ENCODE data around the gene RERE. TPM values are rescaled to one million over a fixed set of nuclear protein-coding genes. Genes with fewer than 3 reads are reported as not detected.

The RERE gene
- total RNA-seq, 2 experiments from 2014 or later = 73.1 to 211 TPM

GRCh38 chr1:8764293-8764937, 53.0 kb downstream of the RERE start:
- DNase-seq (ENCODE audit: low spot score) = peak; percentile 27
- CTCF ChIA-PET (ENCODE audit: unreplicated experiment) = no interaction called here
- peaks cover 28% of the 10 kb centered on the region for H3K4me1 ChIP-seq (ENCODE audit: insufficient read depth, low read length, poor library complexity, severe bottlenecking)
- BruUV-seq (replicated peaks) = no TSS peak
- H3K27ac ChIP-seq (ENCODE audit: low read depth, low read length, poor library complexity, severe bottlenecking) = peak overlapping the region; percentile 29
- no peaks in the 10 kb centered on the region for H3K9me3 ChIP-seq (ENCODE audit: low read length)
- H2AFZ ChIP-seq (ENCODE audit: low read length) = no peak overlapping the region; the same call in 1 of the 2 replicates
- peak overlapping the region; percentile 20 for H3K4me3 ChIP-seq (ENCODE audit: low read depth, low read length, poor library complexity, severe bottlenecking)
- intact Hi-C loops (cut with micrococcal nuclease; ENCODE audit: unreplicated experiment) = no loop called here
- no peaks in the 10 kb centered on the region for H3K9me2 ChIP-seq (ENCODE audit: insufficient read depth, low read length)
- POLR2A ChIA-PET = interaction anchor here (0.6 to 0.7 kb wide), 5 partner anchors 12 to 105 kb away, joined by 3 to 5 read pairs (median 4); no protein-coding TSS in a partner anchor
- peaks cover 17% of the 10 kb centered on the region; the same call in 1 of the 2 replicates for H3K36me3 ChIP-seq (ENCODE audit: insufficient read depth, low read length)
- peak overlapping the region; percentile 54 for H3K4me2 ChIP-seq (ENCODE audit: low read length)
- H4K20me1 ChIP-seq (ENCODE audit: insufficient read depth, low read length) = no peaks in the 10 kb centered on the region
- peaks cover 15% of the 10 kb centered on the region; the same call in 1 of the 2 replicates for H3K79me2 ChIP-seq (ENCODE audit: insufficient read depth, low read depth, low read length)
- TF ChIP-seq CTCF (conservative IDR thresholded peaks at IDR 0.05; ENCODE audit: low read length) (peak; percentile 35; the same call in 1 of the 2 replicates), EZH2phosphoT487 (IDR thresholded peaks at IDR 0.05; ENCODE audit: borderline replicate concordance, low read depth, low read length) (no peak)

- H4K20me1 ChIP-seq (ENCODE audit: insufficient read depth, low read length) = no peaks in the 10 kb centered on the region
- H3K9me2 ChIP-seq (ENCODE audit: insufficient read depth, low read length) = no peaks in the 10 kb centered on the region
- H3K4me2 ChIP-seq (ENCODE audit: low read length) = peak overlapping the region; percentile 54
- POLR2A ChIA-PET = interaction anchor here (0.6 to 0.7 kb wide), 3 partner anchors 11 to 104 kb away, joined by 3 to 5 read pairs (median 5); no protein-coding TSS in a partner anchor
- H3K27ac ChIP-seq (ENCODE audit: low read depth, low read length, poor library complexity, severe bottlenecking) = peak overlapping the region; percentile 29
- peaks cover 15% of the 10 kb centered on the region; the same call in 1 of the 2 replicates for H3K79me2 ChIP-seq (ENCODE audit: insufficient read depth, low read depth, low read length)
- BruUV-seq (replicated peaks) = no TSS peak
- intact Hi-C loops (cut with micrococcal nuclease; ENCODE audit: unreplicated experiment) = no loop called here
- peak; percentile 48 for DNase-seq (ENCODE audit: low spot score)
- TF ChIP-seq CTCF (conservative IDR thresholded peaks at IDR 0.05; ENCODE audit: low read length) (peak; percentile 57), EZH2phosphoT487 (IDR thresholded peaks at IDR 0.05; ENCODE audit: borderline replicate concordance, low read depth, low read length) (no peak)
- no peaks in the 10 kb centered on the region for H3K9me3 ChIP-seq (ENCODE audit: low read length)
- no peak overlapping the region; the same call in 1 of the 2 replicates for H2AFZ ChIP-seq (ENCODE audit: low read length)
- peaks cover 17% of the 10 kb centered on the region; the same call in 1 of the 2 replicates for H3K36me3 ChIP-seq (ENCODE audit: insufficient read depth, low read length)
- peak overlapping the region; percentile 20 for H3K4me3 ChIP-seq (ENCODE audit: low read depth, low read length, poor library complexity, severe bottlenecking)
- H3K4me1 ChIP-seq (ENCODE audit: insufficient read depth, low read length, poor library complexity, severe bottlenecking) = peaks cover 28% of the 10 kb centered on the region
- CTCF ChIA-PET (ENCODE audit: unreplicated experiment) = no interaction called here
These were observed 53.6 kb downstream of the RERE start for GRCh38 chr1:8763888-8764287.

GRCh38 chr1:8754993-8755392, 62.4 kb downstream of the RERE start:
- POLR2A ChIA-PET = interaction anchor here (0.8 kb wide), 1 partner anchor 29 kb away, joined by 3 read pairs; no protein-coding TSS in a partner anchor
- Histone ChIP-seq H3K4me3 (ENCODE audit: low read depth, low read length, poor library complexity, severe bottlenecking) (peak overlapping the region; percentile 2), H3K36me3 (ENCODE audit: insufficient read depth, low read length) (peaks cover 7% of the 10 kb centered on the region; the same call in 1 of the 2 replicates), H3K9me3 (ENCODE audit: low read length) (0 out of 2 replicates have a peak, but pooled peaks cover 8% of the 10 kb centered on the region), H3K9me2 (ENCODE audit: insufficient read depth, low read length) (no peaks in the 10 kb centered on the region), H3K4me2 (ENCODE audit: low read length) (peak overlapping the region; percentile 58), H2AFZ (ENCODE audit: low read length) (no peak overlapping the region), H3K27ac (ENCODE audit: low read depth, low read length, poor library complexity, severe bottlenecking) (peak overlapping the region; percentile 35), H4K20me1 (ENCODE audit: insufficient read depth, low read length) (no peaks in the 10 kb centered on the region), H3K4me1 (ENCODE audit: insufficient read depth, low read length, poor library complexity, severe bottlenecking) (peaks cover 21% of the 10 kb centered on the region), H3K79me2 (ENCODE audit: insufficient read depth, low read depth, low read length) (peaks cover 22% of the 10 kb centered on the region; the same call in 1 of the 2 replicates)
- intact Hi-C loops (cut with micrococcal nuclease; ENCODE audit: unreplicated experiment) = no loop called here
- CTCF ChIA-PET (ENCODE audit: unreplicated experiment) = no interaction called here
- DNase-seq (ENCODE audit: low spot score) = peak; percentile 26
- no TSS peak for BruUV-seq (replicated peaks)
- TF ChIP-seq CTCF (conservative IDR thresholded peaks at IDR 0.05; ENCODE audit: low read length) (no peak), EZH2phosphoT487 (IDR thresholded peaks at IDR 0.05; ENCODE audit: borderline replicate concordance, low read depth, low read length) (no peak)

All from OCI-LY7 (cell line).